Measurements from ENCODE around the gene FHL1. TPM values are rescaled to one million over a fixed set of nuclear protein-coding genes. Genes with fewer than 3 reads are reported as not detected.

The FHL1 gene
- total and polyA plus RNA-seq, 7 donors, result 325 to 8,382 (median 6,074) TPM

DNA sequence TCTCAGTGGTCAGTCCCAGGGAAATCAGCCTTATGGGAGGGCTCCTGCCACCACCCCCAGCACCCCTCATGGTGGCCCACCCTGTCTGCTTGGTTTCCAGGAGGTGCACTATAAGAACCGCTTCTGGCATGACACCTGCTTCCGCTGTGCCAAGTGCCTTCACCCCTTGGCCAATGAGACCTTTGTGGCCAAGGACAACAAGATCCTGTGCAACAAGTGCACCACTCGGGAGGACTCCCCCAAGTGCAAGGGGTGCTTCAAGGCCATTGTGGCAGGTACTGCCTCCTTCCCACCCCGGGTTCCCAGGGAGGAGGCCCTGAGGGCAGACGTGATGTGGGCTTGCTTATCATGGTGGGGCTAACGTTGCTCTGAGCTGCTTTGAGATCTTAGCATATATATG lies 59.6 kb downstream of the FHL1 start:
- WGBS, 3 donors, result 47 to 67% (median 59%) methylated on average over 5 to 6 of the region's 6 CpGs
- Histone ChIP-seq H3K36me3 (ENCODE audit: insufficient read depth in 1 of 2, low read depth in 1 of 2) (peaks cover 2 to 68% of the 10 kb centered on the region in 2 donors), H3K9me3 (no peaks in the 10 kb centered on the region), H3K27ac (peak overlapping the region; percentile 95), H3K27me3 (ENCODE audit: insufficient read depth in 3 of 3, low read length in 2 of 3) (no peaks in the 10 kb centered on the region), H3K4me1 (peaks cover 12% of the 10 kb centered on the region), H3K4me3 (peak overlapping the region; percentile 74)
- ATAC-seq (no peak), DNase-seq (no peak)
- intact Hi-C loops (cut with DNase I), result no loop called here
- TF ChIP-seq, protein P1, sequence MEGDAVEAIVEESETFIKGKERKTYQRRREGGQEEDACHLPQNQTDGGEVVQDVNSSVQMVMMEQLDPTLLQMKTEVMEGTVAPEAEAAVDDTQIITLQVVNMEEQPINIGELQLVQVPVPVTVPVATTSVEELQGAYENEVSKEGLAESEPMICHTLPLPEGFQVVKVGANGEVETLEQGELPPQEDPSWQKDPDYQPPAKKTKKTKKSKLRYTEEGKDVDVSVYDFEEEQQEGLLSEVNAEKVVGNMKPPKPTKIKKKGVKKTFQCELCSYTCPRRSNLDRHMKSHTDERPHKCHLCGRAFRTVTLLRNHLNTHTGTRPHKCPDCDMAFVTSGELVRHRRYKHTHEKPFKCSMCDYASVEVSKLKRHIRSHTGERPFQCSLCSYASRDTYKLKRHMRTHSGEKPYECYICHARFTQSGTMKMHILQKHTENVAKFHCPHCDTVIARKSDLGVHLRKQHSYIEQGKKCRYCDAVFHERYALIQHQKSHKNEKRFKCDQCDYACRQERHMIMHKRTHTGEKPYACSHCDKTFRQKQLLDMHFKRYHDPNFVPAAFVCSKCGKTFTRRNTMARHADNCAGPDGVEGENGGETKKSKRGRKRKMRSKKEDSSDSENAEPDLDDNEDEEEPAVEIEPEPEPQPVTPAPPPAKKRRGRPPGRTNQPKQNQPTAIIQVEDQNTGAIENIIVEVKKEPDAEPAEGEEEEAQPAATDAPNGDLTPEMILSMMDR (IDR thresholded peaks at IDR 0.05), result no peak

DNA sequence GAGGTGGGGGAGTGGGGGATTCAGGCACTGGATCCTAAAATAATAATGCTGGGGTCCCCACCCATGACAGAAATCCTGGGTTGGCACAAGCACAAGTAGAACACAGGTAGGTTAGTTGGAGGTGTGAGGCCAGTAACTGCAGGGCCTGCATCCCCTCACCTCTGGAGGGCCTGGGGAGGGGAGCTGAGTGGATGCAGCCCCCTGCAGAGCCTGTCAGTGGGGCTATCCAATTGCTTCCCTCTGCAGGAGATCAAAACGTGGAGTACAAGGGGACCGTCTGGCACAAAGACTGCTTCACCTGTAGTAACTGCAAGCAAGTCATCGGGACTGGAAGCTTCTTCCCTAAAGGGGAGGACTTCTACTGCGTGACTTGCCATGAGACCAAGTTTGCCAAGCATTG lies 60.2 kb downstream of the FHL1 start:
- peaks cover 2 to 68% of the 10 kb centered on the region in 2 donors for H3K36me3 ChIP-seq (ENCODE audit: insufficient read depth in 1 of 2, low read depth in 1 of 2)
- 48 to 53% (median 49%) methylated on average over 3 to 4 of the region's 4 CpGs for WGBS, 3 donors
- peak overlapping the region; percentile 95 for H3K27ac ChIP-seq

DNA sequence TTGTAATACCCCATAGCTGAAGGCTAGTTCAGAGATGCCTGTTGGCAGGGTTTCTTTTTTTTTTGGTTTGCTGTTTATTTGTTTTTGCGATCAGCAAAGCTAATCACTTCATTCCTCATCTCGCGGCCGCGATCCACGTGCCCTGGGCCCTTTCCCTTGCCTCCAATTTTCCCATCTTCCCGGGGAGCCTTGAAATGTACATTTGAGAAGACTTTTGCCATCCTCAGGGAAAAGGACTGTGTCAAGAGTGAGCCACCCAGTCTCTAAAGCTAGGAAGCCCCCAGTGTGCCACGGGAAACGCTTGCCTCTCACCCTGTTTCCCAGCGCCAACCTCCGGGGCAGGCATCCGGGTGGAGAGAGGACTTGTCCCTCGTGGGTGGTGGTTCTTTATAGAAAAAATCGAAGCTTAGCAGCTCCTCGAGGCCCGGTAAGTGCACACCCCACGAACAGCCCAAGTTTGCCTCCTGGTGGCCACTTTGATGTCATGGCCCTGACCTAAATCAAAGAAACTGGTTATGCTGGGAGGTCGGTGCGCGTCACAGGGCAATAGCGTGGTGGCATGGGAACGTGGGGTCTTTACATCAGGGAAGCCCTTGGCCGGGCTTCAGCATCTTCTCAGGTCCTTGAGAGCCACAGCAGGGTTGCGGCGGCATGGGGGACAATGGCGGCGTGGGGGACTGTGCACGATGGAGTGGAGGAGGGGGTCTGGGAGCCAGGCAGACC lies 61.8 kb downstream of the FHL1 start:
- H3K27me3 ChIP-seq (ENCODE audit: insufficient read depth in 3 of 3, low read length in 2 of 3), result no peaks in the 10 kb centered on the region
- peaks cover 2 to 56% of the 10 kb centered on the region in 2 donors for H3K36me3 ChIP-seq (ENCODE audit: insufficient read depth in 1 of 2, low read depth in 1 of 2)
- WGBS, 3 donors, result 24 to 40% (median 35%) methylated on average over 27 to 28 of the region's 28 CpGs
- H3K9me3 ChIP-seq, result no peaks in the 10 kb centered on the region
- intact Hi-C loops (cut with DNase I), result loop anchor here in 1 of 2 donors (2.0 kb wide), 1 partner anchor 180 kb away; no protein-coding TSS in a partner anchor
- no peak overlapping the region for H3K4me3 ChIP-seq
- peaks cover 9% of the 10 kb centered on the region for H3K4me1 ChIP-seq
- DNase-seq (peak; percentile 57 to 75), ATAC-seq (peak in 2 of 4 donors; percentile 1 to 4)
- TF ChIP-seq, protein P1 (IDR thresholded peaks at IDR 0.05), result peak; percentile 47
- peak overlapping the region; percentile 95 for H3K27ac ChIP-seq

More for the DNA sequence above, 60.2 kb downstream of the FHL1 start:
- TF ChIP-seq, protein P1 (IDR thresholded peaks at IDR 0.05), result no peak
- DNase-seq, result no peak
- Histone ChIP-seq H3K9me3 (no peaks in the 10 kb centered on the region), H3K27me3 (ENCODE audit: insufficient read depth in 3 of 3, low read length in 2 of 3) (no peaks in the 10 kb centered on the region), H3K4me1 (peaks cover 12% of the 10 kb centered on the region), H3K4me3 (no peak overlapping the region)
- no peak for ATAC-seq
- intact Hi-C loops (cut with DNase I), result no loop called here

DNA sequence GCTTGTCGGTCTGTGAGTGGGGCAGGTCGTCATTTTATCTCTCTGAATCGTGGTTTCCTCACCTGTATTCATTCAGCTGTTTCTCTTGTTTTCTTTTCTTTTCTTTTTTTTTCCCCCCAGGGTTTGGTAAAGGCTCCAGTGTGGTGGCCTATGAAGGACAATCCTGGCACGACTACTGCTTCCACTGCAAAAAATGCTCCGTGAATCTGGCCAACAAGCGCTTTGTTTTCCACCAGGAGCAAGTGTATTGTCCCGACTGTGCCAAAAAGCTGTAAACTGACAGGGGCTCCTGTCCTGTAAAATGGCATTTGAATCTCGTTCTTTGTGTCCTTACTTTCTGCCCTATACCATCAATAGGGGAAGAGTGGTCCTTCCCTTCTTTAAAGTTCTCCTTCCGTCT lies 62.4 kb downstream of the FHL1 start:
- Histone ChIP-seq H3K4me1 (peaks cover 9% of the 10 kb centered on the region), H3K4me3 (no peak overlapping the region), H3K36me3 (ENCODE audit: insufficient read depth in 1 of 2, low read depth in 1 of 2) (peaks cover 2 to 56% of the 10 kb centered on the region in 2 donors), H3K27me3 (ENCODE audit: insufficient read depth in 3 of 3, low read length in 2 of 3) (no peaks in the 10 kb centered on the region), H3K9me3 (no peaks in the 10 kb centered on the region), H3K27ac (peak overlapping the region; percentile 95)
- ATAC-seq (no peak), DNase-seq (no peak)
- WGBS, 3 donors, result 24 to 39% (median 36%) methylated on average over 9 of the region's 9 CpGs
- intact Hi-C loops (cut with DNase I), result loop anchor here in 1 of 2 donors (2.0 to 5.0 kb wide), 2 partner anchors 37 to 181 kb away; no protein-coding TSS in a partner anchor
- TF ChIP-seq, protein P1 (IDR thresholded peaks at IDR 0.05), result no peak
